Liver (tissue), 9 donors: ENCODE measurements around the gene NUTF2. TPM values are rescaled to one million over a fixed set of nuclear protein-coding genes. Genes with fewer than 3 reads are reported as not detected.

Experiments used
- DNase-seq: peaks from one replicate; pipeline ENCODE4 v3.0.0-alpha.2; 2017; ENCODE audit warnings: low spot score
- H3K27ac ChIP-seq, 2 donors: one replicate each; pipeline ENCODE4 v1.7.0; 2013; ENCODE audit warnings: inconsistent platforms in 2 of 2, low read length in 2 of 2, control low read depth in 1 of 2, low read depth in 1 of 2, mild to moderate bottlenecking in 1 of 2
- H3K27me3 ChIP-seq, 4 donors: one replicate each; pipeline versions ENCODE4 v1.6.1 to v1.7.0; 2013; ENCODE audit warnings: low read length in 3 of 4, inconsistent platforms in 1 of 4, mild to moderate bottlenecking in 1 of 4, moderate library complexity in 1 of 4; ENCODE audit not compliant: control insufficient read depth in 4 of 4, insufficient read depth in 4 of 4
- H3K36me3 ChIP-seq, 4 donors: one replicate each; pipeline versions ENCODE4 v1.6.1 to v1.7.0; 2013; ENCODE audit warnings: low read length in 3 of 4, mild to moderate bottlenecking in 3 of 4, low read depth in 1 of 4, moderate library complexity in 1 of 4; ENCODE audit not compliant: control insufficient read depth in 4 of 4, insufficient read depth in 3 of 4
- H3K4me1 ChIP-seq, 4 donors: one replicate each; pipeline versions ENCODE4 v1.6.1 to v1.7.0; 2013; ENCODE audit warnings: low read length in 3 of 4, mild to moderate bottlenecking in 3 of 4, moderate library complexity in 1 of 4; ENCODE audit not compliant: control insufficient read depth in 4 of 4, insufficient read depth in 4 of 4
- H3K4me3 ChIP-seq, 3 donors: one replicate each; pipeline versions ENCODE4 v1.6.1 to v1.7.0; 2013; ENCODE audit warnings: low read length in 3 of 3, control low read depth in 1 of 3, low read depth in 1 of 3, mild to moderate bottlenecking in 1 of 3
- H3K9ac ChIP-seq, 2 donors: one replicate each; pipeline ENCODE4 v1.7.0; 2013; ENCODE audit warnings: low read length in 2 of 2, mild to moderate bottlenecking in 2 of 2, moderate library complexity in 2 of 2, control low read depth in 1 of 2, low read depth in 1 of 2
- H3K9me3 ChIP-seq, 4 donors: one replicate each; pipeline versions ENCODE4 v1.6.1 to v1.7.0; 2013; ENCODE audit warnings: low read length in 3 of 4; ENCODE audit not compliant: control insufficient read depth in 4 of 4
- ATF3 ChIP-seq: IDR thresholded peaks from 2 replicates; pipeline ENCODE4 v1.6.1; 2016; ENCODE audit warnings: antibody characterized with exemption
- CTCF ChIP-seq: fragments of 150-350 bp; IDR thresholded peaks from 2 replicates; pipeline ENCODE4 v1.5.1; 2017; ENCODE audit warnings: improper control_type of control experiment, low read depth, low read length; ENCODE audit not compliant: missing input control
- FOXA1 ChIP-seq: IDR thresholded peaks from 2 replicates; pipeline ENCODE4 v1.6.1; 2016; ENCODE audit warnings: antibody characterized with exemption
- FOXA2 ChIP-seq: IDR thresholded peaks from 2 replicates; pipeline ENCODE4 v1.6.1; 2016; ENCODE audit warnings: antibody characterized with exemption
- GABPA ChIP-seq, 2 donors: IDR thresholded peaks in 1 of 2; conservative IDR thresholded peaks in 1 of 2; 2 replicates each; pipeline ENCODE4 v1.6.1; 2016; ENCODE audit warnings: antibody characterized with exemption in 2 of 2, mild to moderate bottlenecking in 1 of 2, moderate library complexity in 1 of 2
- HNF4A ChIP-seq, 2 donors: conservative IDR thresholded peaks; 2 replicates each; pipeline ENCODE4 v1.6.1; 2016; ENCODE audit warnings: antibody characterized with exemption in 2 of 2, mild to moderate bottlenecking in 2 of 2
- HNF4G ChIP-seq: IDR thresholded peaks from 2 replicates; pipeline ENCODE4 v1.6.1; 2016; ENCODE audit warnings: antibody characterized with exemption
- JUND ChIP-seq, 2 donors: IDR thresholded peaks; 2 replicates each; pipeline ENCODE4 v1.6.1; 2016; ENCODE audit warnings: antibody characterized with exemption in 2 of 2
- MAX ChIP-seq: IDR thresholded peaks from 2 replicates; pipeline ENCODE4 v1.6.1; 2016; ENCODE audit warnings: antibody characterized with exemption
- NR2F2 ChIP-seq: IDR thresholded peaks from 2 replicates; pipeline ENCODE4 v1.6.1; 2016; ENCODE audit warnings: antibody characterized with exemption
- RAD21 ChIP-seq, 2 donors: IDR thresholded peaks; 2 replicates each; pipeline ENCODE4 v1.6.1; 2016; ENCODE audit warnings: antibody characterized with exemption in 2 of 2, mild to moderate bottlenecking in 2 of 2
- RXRA ChIP-seq, 2 donors: IDR thresholded peaks; 2 replicates each; pipeline ENCODE4 v1.6.1; 2017 to 2018; ENCODE audit warnings: antibody characterized with exemption in 2 of 2, mild to moderate bottlenecking in 1 of 2
- SP1 ChIP-seq: IDR thresholded peaks from 2 replicates; pipeline ENCODE4 v1.6.1; 2018; ENCODE audit warnings: antibody characterized with exemption, mild to moderate bottlenecking
- TAF1 ChIP-seq: conservative IDR thresholded peaks from 2 replicates; pipeline ENCODE4 v1.6.1; 2016; ENCODE audit warnings: antibody characterized with exemption, mild to moderate bottlenecking
- YY1 ChIP-seq: IDR thresholded peaks from 2 replicates; pipeline ENCODE4 v1.6.1; 2016; ENCODE audit warnings: antibody characterized with exemption, mild to moderate bottlenecking
- ZBTB33 ChIP-seq: IDR thresholded peaks from 2 replicates; pipeline ENCODE4 v1.6.1; 2016; ENCODE audit warnings: antibody characterized with exemption
- WGBS: extraction: QIAGEN DNeasy Blood & Tissue Kit; methylation state at CpG from one replicate; pipeline ENCODE4 v1.1.7; 2013; 5-methylcytosine and 5-hydroxymethylcytosine counted together
- polyA plus RNA-seq, 2 donors: library from polyadenylated mRNA; stranded (reverse) in 1 of 2; unstranded in 1 of 2; fragments of 200-250 nt in 1 of 2; fragments of >200 nt in 1 of 2; fragmentation: Nextera tagmentation in 1 of 2; extraction: Ambion mirVana in 1 of 2; gene quantifications; one replicate each; pipeline versions ENCODE4 v1.2.1 to v1.2.3, GENCODE V29; 2013 to 2015
- total RNA-seq, 2 donors: library from RNA; depleted of rRNA; stranded (reverse); fragments of >200 nt; gene quantifications; one replicate each; pipeline ENCODE4 v1.2.3, GENCODE V29; 2014
- donor health status: healthy.
- donor health status: healthy.
- donor health status: healthy.
- donor health status: healthy.
- donor health status: healthy.

NUTF2 gene
- total and polyA plus RNA-seq, 4 donors = 27.4 to 69.5 (median 54.8) TPM

DNA sequence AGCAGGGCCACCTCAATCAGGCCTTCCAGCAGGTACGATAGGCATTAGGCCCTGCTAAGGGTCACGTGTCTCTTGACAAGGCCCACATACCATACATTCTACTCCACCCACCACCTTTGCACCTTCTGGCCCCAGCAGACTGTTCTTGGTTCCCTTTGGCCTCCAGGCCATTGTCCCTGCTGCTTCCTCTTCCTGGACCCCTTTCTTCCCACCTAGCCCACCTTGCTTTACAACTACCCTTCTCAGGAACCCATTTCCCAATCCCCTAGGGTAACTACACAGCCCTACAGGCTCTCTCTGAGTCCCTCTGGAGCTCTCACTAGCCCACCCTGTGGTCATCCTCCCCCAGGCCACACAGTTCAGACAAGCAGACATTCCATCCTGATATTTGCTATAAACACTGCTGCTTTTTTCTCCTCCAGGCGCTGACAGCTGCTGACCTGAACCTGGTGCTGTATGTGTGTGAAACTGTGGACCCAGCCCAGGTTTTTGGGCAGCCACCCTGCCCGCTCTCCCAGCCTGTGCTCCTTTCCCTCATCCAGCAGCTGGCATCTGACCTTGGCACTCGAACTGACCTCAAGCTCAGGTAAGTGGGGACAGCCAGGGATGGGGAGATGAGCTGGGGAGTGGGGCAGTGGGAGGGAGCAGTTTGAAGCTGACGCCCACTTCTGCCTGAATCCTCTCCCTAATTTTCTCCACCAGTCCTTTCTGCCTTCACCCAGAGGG, 36.6 kb downstream of the NUTF2 start:
- Histone ChIP-seq H3K9me3 (no peaks in the 10 kb centered on the region), H3K27me3 (no peaks in the 10 kb centered on the region), H3K27ac (no peak overlapping the region), H3K4me3 (no peak overlapping the region), H3K36me3 (peaks cover 29 to 57% (median 37%) of the 10 kb centered on the region in 4 donors), H3K4me1 (peaks cover 0 to 21% (median 9%) of the 10 kb centered on the region in 4 donors), H3K9ac (no peak overlapping the region)
- 74% methylated on average over 6 of the region's 6 CpGs for WGBS
- no peak for DNase-seq
- TF ChIP-seq HNF4G (no peak), GABPA (IDR thresholded peaks at IDR 0.05 in 1 of 2, conservative IDR thresholded peaks at IDR 0.05 in 1 of 2) (no peak), HNF4A (conservative IDR thresholded peaks at IDR 0.05) (no peak), FOXA2 (no peak), YY1 (no peak), TAF1 (no peak), FOXA1 (no peak), RXRA (IDR thresholded peaks at IDR 0.05) (no peak), JUND (IDR thresholded peaks at IDR 0.05) (no peak), SP1 (no peak), NR2F2 (no peak), ZBTB33 (no peak), MAX (no peak), ATF3 (no peak)

DNA sequence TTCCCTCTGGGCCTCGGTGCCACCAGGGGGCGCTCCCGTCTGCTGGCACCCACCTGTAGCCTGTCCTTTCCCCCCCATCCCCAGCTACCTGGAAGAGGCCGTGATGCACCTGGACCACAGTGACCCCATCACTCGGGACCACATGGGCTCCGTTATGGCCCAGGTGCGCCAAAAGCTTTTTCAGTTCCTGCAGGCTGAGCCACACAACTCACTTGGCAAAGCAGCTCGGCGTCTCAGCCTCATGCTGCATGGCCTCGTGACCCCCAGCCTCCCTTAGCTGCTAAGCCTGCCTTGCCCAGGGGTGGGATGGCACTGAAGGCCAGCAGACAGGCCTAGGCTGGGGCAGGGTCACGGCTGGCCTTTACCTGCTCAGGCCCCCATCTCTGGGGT, 37.1 kb downstream of the NUTF2 start:
- no peaks in the 10 kb centered on the region for H3K9me3 ChIP-seq
- no peak overlapping the region for H3K4me3 ChIP-seq
- WGBS = 55% methylated on average over 11 of the region's 11 CpGs
- DNase-seq = peak; percentile 79
- peaks cover 0 to 21% (median 9%) of the 10 kb centered on the region in 4 donors for H3K4me1 ChIP-seq
- H3K27me3 ChIP-seq = no peaks in the 10 kb centered on the region
- H3K27ac ChIP-seq = no peak overlapping the region
- no peak overlapping the region for H3K9ac ChIP-seq
- peaks cover 27 to 52% (median 33%) of the 10 kb centered on the region in 4 donors for H3K36me3 ChIP-seq
- TF ChIP-seq RXRA (IDR thresholded peaks at IDR 0.05) = no peak
- TF ChIP-seq RAD21 (IDR thresholded peaks at IDR 0.05) = peak; percentile 80 to 87
- peak; percentile 79 for TF ChIP-seq CTCF
